ENCODE measurements around the gene PPRC1. TPM values are rescaled to one million over a fixed set of nuclear protein-coding genes. Genes with fewer than 3 reads are reported as not detected.
"Not testable (repeated sequence)": the region's sequence is repeated elsewhere in the genome, so short reads cannot be mapped to it uniquely, and the experiment has no call there.

PPRC1 gene
- total RNA-seq, 1 donor from 2014 or later: 38.3 TPM

- ATAC-seq: no peak
- Histone ChIP-seq H3K9me3 (no peaks in the 10 kb centered on the region), H3K4me3 (no peak overlapping the region), H3K27ac (no peak overlapping the region), H3K4me1 (no peaks in the 10 kb centered on the region), H3K36me3 (no peaks in the 10 kb centered on the region), H3K27me3 (no peaks in the 10 kb centered on the region)
- DNase-seq: no peak
- TF ChIP-seq, protein P1, sequence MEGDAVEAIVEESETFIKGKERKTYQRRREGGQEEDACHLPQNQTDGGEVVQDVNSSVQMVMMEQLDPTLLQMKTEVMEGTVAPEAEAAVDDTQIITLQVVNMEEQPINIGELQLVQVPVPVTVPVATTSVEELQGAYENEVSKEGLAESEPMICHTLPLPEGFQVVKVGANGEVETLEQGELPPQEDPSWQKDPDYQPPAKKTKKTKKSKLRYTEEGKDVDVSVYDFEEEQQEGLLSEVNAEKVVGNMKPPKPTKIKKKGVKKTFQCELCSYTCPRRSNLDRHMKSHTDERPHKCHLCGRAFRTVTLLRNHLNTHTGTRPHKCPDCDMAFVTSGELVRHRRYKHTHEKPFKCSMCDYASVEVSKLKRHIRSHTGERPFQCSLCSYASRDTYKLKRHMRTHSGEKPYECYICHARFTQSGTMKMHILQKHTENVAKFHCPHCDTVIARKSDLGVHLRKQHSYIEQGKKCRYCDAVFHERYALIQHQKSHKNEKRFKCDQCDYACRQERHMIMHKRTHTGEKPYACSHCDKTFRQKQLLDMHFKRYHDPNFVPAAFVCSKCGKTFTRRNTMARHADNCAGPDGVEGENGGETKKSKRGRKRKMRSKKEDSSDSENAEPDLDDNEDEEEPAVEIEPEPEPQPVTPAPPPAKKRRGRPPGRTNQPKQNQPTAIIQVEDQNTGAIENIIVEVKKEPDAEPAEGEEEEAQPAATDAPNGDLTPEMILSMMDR (IDR thresholded peaks at IDR 0.05): no peak
- intact Hi-C loops (cut with DNase I): no loop called here
These were observed 42.6 kb downstream of the PPRC1 start for GRCh38 chr10:102175415-102175814.

GRCh38 chr10:102184606-102185005 is 51.8 kb downstream of the PPRC1 start:
- ATAC-seq: no peak
- intact Hi-C loops (cut with DNase I): no loop called here
- TF ChIP-seq, protein P1 (IDR thresholded peaks at IDR 0.05): no peak

DNA sequence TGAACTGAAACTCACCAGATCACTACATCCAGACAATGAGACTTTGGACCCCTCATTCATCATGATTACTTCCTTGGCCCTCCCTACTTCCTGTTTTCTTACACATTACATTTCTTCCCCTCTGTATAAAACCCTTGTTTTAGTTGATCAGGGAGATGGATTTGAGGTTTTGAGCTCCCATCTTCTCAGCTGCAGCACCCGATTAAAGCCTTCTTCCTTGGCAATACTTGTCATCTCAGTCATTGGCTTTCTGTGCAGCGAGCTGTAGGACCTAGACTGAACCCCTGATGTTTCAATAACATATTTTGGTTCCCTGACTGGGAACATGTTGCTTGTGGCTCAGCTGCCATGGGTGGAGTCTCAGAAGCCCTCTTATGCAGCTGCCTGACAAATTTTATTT is 52.4 kb downstream of the PPRC1 start:
- no peak overlapping the region for H3K27ac ChIP-seq
- ATAC-seq (no peak), DNase-seq (no peak)
- no peaks in the 10 kb centered on the region for H3K27me3 ChIP-seq
- intact Hi-C loops (cut with DNase I): no loop called here
- no peaks in the 10 kb centered on the region for H3K36me3 ChIP-seq
- TF ChIP-seq, protein P1 (IDR thresholded peaks at IDR 0.05): no peak
- H3K4me3 ChIP-seq: no peak overlapping the region
- no peaks in the 10 kb centered on the region for H3K4me1 ChIP-seq
- H3K9me3 ChIP-seq: no peaks in the 10 kb centered on the region

More at GRCh38 chr10:102184606-102185005, 51.8 kb downstream of the PPRC1 start:
- H3K27me3 ChIP-seq: no peaks in the 10 kb centered on the region
- no peaks in the 10 kb centered on the region for H3K4me1 ChIP-seq
- H3K9me3 ChIP-seq: no peaks in the 10 kb centered on the region
- H3K36me3 ChIP-seq: no peaks in the 10 kb centered on the region
- DNase-seq: no peak
- H3K27ac ChIP-seq: no peak overlapping the region
- H3K4me3 ChIP-seq: no peak overlapping the region

DNA sequence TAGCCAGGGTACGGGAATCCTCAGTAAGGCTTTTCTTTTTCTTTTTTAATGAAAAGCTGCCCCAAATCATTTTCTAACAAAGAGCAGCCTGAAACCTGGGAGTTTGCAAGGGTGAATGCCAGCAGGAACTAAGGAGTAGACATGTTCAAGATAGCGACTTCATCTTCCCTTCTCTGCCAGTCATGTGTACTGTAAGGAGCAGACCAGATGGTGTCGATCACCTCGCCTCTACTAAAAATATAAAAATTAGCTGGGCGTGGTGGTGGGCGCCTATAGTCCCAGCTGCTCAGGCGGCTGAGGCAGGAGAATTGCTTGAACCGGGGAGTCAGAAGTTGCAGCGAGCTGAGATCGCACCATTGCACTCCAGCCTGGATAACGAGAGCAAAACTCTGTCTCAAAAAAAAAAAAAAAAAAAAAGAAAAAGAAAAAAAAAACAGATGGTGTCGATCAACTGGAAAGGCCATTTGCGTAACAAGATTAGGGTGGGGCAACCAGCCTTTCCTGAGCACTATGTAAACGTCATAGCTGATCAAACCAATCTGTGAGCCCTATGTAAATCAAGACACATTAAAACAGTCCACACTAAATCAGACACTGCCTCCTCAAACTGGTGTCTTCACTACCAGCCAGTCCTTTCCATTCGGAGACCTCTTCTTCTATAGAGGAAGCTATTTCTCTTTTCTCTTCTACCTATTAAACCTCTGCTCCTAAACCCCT is 53.1 kb downstream of the PPRC1 start:
- Histone ChIP-seq H3K27ac (no peak overlapping the region), H3K4me3 (peak overlapping the region; percentile 0), H3K36me3 (no peaks in the 10 kb centered on the region), H3K27me3 (no peaks in the 10 kb centered on the region), H3K4me1 (no peaks in the 10 kb centered on the region), H3K9me3 (no peaks in the 10 kb centered on the region)
- no peak for DNase-seq
- no peak for ATAC-seq
- TF ChIP-seq, protein P1 (IDR thresholded peaks at IDR 0.05): no peak
- intact Hi-C loops (cut with DNase I): no loop called here

DNA sequence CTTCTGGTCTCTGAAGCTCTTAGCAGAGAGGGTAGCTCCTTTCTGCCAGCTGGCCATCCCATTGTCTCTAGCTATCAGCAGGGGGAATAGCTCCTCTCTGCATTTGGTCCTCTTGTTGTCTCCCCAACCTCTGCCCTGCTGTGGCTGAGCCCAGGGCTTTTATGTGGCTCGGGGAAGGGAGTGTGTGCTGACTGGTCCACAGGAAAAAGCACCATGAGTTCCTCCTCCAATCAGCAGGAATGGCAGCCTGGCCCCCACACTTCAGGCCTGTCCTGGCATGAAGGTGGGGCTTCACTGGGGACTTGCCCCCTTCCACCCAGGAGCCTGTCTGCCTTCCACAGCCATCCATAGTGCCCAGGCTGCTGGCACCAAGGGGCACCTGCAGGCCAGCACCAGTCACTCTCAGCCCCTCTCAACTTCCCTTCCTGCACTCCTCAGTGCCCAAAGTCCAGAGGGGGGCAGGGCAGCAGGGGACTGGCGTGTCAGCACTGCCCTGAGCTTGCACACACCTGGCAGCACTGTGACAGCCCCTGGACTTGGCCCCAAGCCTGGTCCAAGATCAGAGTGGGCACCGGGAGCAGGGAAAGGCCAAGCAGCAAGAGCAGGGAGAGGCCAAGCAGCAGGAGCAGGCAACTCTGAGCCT is 55.6 kb downstream of the PPRC1 start:
- H3K4me1 ChIP-seq: no peaks in the 10 kb centered on the region
- DNase-seq: no peak
- intact Hi-C loops (cut with DNase I): no loop called here
- no peak overlapping the region for H3K4me3 ChIP-seq
- H3K27ac ChIP-seq: no peak overlapping the region
- TF ChIP-seq, protein P1 (IDR thresholded peaks at IDR 0.05): no peak
- H3K36me3 ChIP-seq: no peaks in the 10 kb centered on the region
- H3K9me3 ChIP-seq: no peaks in the 10 kb centered on the region
- no peaks in the 10 kb centered on the region for H3K27me3 ChIP-seq
- peak; percentile 36 for ATAC-seq

DNA sequence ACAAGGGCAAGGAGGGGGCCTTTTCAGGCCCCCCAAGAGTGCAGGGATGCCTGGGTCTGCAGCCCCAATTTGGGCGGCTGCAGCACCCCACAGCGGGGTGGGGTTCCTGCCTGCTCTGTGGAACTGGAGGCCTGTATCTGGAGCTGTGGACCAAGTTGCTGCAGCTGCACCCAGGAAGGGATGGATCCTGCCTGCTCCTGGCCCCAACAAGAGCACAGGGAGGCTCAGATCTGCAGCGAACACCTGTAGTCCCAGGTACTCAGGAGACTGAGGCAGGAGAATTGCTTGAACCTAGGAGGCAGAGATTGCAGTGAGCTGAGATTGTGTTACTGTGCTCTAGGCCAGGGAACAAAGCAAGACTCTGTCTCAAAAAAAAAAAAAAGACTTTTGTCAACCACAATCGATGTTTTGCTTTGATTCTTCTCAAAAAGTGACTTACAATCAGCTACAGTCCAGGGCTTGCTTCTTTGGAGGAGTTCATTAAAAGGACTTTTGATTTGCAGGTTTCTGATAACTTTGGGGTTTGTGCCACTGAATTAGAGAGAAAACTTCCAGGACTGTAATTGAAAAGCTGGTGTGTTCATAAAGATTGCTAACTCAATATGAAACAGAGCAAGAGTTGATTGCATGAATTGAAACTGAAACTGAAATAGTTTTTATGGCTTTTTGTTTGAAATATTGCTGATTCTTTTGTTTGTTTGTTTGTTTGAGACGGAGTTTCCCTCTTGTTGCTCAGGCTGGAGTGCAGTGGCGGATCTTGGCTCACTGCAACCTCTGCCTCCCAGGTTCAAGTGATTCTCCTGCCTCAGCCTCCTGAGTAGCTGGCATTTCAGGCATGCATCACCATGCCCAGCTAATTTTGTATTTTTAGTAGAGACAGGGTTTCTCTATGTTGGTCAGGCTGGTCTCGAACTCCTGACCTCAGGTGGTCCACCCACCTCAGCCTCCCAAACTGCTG is 56.4 kb downstream of the PPRC1 start:
- H3K36me3 ChIP-seq; H3K27me3 ChIP-seq; H3K4me3 ChIP-seq; H3K4me1 ChIP-seq; DNase-seq; intact Hi-C loops (cut with DNase I); ATAC-seq; H3K9me3 ChIP-seq: not testable (repeated sequence)
- H3K27ac ChIP-seq: peak overlapping the region; percentile 13
